ENCODE results near the gene CAPN9. TPM values are rescaled to one million over a fixed set of nuclear protein-coding genes. Genes with fewer than 3 reads are reported as not detected.

The CAPN9 gene
- total RNA-seq, 4 donors from 2014 or later, result not detected

DNA sequence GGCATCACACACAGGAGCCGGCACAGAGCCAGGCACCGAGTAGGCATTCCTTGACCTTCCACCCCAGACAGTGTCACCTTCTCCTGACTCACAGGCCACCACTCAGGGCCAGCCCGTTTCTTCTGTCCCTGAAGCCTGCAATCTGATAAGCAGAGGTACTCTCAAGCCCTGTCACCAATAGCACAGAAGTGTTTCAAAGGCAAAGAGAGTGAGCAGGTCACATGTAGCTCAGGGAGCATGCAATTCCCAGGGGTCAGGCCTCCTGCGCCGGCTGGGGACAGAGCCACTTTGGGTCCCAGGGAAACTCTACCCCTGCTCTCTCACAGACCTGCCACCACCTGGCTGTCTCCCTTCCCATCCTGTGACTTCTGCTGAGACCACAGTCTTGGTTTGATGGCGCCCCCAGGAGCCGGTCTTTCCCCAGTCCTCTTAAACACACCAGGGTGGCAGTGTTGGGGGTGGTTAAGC lies 13.2 kb downstream of the CAPN9 start:
- TF ChIP-seq, protein P1, sequence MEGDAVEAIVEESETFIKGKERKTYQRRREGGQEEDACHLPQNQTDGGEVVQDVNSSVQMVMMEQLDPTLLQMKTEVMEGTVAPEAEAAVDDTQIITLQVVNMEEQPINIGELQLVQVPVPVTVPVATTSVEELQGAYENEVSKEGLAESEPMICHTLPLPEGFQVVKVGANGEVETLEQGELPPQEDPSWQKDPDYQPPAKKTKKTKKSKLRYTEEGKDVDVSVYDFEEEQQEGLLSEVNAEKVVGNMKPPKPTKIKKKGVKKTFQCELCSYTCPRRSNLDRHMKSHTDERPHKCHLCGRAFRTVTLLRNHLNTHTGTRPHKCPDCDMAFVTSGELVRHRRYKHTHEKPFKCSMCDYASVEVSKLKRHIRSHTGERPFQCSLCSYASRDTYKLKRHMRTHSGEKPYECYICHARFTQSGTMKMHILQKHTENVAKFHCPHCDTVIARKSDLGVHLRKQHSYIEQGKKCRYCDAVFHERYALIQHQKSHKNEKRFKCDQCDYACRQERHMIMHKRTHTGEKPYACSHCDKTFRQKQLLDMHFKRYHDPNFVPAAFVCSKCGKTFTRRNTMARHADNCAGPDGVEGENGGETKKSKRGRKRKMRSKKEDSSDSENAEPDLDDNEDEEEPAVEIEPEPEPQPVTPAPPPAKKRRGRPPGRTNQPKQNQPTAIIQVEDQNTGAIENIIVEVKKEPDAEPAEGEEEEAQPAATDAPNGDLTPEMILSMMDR (IDR thresholded peaks at IDR 0.05; ENCODE audit: low read depth), result no peak

DNA sequence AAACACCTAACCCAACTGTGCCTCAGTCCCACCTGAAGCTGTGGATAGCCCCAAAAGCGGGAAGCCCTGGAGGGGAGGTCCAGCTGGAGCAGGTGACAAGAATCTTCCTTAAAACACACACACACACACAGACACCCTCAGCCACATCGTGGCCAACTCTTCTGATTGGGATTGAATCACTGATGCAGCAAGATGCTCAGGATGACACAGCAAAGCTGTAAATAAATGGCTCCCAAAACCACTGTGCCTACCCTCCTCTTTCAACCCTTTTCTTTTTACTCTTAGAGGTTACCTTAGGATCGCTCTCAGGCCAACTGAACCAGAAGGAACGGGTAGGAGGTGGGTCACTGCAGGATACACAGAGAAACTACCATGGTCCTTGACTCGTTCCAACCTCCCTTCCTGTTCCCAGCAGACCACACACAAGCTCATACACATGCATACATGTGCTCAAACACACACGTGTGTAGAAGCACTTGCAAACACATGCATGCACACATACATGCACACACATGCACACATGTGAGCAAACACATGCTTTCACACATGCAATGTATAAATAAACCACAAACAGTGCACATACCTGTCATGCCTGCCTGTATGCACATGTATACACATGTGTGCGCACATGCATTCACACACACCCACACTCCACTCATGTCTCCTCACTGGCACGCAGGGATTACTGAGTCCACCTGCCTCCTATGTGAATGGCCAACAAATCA lies 14.4 kb downstream of the CAPN9 start:
- TF ChIP-seq, protein P1 (IDR thresholded peaks at IDR 0.05; ENCODE audit: low read depth), result no peak

DNA sequence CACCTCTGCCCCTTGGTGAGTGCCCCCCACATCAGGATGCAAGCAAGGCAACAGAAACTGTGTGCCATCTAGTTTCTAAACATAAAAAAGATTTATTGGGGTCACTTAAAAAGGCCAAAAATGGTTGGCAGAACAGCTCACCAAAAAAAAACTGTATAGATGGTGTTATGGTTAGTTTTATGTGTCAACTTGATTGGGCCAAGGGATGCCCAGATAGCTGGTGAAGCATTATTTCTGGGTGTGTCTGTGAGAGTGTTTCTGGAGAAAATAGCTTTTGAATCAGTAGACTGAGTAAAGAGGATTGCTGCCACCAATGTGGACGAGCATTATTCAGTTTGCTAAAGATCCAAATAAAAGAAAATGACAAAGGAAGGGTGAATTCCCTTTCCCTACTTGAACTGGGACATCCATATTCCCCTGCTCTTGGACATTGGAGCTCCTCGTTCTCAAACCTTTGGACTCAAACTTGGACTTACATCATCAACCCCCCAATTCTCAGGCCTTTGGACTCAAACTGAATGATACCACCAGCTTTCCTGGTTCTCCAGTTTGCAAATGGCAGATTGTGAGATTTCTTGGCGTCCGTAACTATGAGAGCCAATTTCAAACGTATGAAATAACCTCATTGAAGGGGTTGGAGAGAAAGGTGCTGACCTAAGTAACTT lies 16.9 kb downstream of the CAPN9 start:
- TF ChIP-seq, protein P1 (IDR thresholded peaks at IDR 0.05; ENCODE audit: low read depth), result no peak

DNA sequence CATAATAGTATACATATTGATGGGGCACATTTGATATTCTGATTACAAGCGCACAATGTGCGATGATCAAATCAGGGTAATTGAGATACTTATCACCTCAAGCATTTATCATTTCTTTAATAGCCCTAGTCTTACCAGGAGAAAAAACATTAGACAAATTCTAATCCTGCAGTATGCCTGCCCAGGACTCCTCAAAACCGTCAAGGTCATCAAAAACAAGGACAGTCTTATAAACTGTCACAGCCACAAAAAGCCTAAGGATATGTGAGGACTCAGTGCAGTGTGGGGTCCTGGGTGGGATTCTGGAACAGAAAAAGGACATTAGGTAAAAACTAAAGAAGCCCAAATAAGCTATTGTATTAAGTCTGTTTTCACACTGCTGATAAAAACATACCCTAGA lies 19.1 kb downstream of the CAPN9 start:
- TF ChIP-seq, protein P1 (IDR thresholded peaks at IDR 0.05; ENCODE audit: low read depth), result no peak

DNA sequence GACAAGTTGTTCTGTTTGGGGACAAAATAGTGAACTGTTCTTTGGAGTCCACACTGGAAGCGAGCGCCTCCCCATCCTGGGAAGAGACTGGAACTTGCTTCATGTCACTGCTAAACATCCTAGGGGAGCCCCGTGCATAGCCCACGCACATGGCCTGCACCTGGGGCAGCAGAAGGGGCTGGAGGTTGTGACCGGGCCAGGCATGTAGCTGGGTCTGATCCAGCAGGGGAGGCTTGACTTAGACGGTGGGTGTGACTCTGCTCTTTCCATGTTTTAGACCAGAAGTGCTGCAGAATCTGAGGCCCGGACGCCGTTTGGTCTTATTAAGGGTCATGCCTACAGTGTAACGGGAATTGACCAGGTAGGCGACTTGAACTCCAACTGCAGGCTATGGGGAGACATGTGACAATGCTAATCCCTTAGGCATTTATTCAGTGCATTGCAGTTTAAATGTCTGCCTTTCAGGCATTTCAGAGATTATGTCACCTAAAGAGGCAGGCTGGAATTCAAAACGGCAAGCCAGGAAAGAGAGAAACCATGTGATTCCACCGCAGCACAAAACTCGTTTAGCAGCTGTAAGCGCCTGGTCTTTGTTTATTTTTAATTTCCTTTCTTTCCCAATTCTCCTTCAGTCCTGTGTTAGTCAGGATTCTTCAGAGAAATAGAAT lies 21.8 kb downstream of the CAPN9 start:
- TF ChIP-seq, protein P1 (IDR thresholded peaks at IDR 0.05; ENCODE audit: low read depth), result no peak

DNA sequence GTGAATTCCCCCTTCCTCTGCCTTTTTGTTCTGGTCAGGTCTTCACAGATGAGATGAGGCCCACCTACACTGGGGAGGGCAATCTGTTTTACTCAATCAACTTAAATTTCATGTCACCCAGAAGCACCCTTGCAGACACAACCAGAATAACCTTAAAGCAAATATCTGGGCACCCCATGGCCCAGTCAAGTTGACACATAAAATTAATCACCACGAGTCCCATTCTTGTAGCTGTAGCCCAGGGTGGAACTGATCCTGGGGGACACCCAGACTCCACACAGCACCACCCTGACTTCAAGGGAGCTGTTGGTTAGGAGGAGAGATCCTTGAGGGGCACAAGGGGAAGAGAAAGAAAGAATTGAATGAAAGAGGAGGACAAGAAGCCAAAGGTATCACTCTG lies 23.1 kb downstream of the CAPN9 start:
- TF ChIP-seq, protein P1 (IDR thresholded peaks at IDR 0.05; ENCODE audit: low read depth), result no peak

DNA sequence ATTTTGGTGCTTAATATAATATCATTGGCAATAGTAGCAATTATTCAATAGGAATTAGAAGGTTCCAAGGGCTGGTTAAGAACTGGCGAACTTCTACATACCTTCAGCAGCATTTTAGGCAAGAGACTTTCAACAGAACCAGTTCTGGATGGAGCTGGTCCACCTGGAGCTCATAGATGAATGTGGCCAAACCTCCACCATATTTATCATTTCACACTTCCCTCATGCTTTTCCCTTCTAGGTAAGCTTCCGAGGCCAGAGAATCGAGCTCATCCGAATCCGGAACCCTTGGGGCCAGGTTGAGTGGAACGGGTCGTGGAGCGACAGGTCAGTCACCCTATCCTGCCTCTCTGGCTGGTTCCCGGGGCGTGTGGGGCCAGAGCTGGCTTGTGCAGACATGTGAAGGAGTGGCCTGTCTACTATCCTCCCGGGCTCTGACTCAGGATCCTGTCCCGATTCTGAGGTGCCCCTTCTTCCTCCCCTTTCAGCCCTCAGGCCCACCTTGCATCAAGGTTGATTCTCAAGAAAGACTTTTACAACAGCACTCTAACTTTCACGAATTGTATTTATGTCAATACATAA lies 24.7 kb downstream of the CAPN9 start:
- TF ChIP-seq, protein P1 (IDR thresholded peaks at IDR 0.05; ENCODE audit: low read depth), result no peak

Data from subcutaneous adipose tissue (tissue), 4 donors.